ENCODE measurements around the gene MLH3.
A peak's percentile ranks its signal among the peaks of the same experiment; 100 is the strongest.
"Not testable (repeated sequence)": the region's sequence is repeated elsewhere in the genome, so short reads cannot be mapped to it uniquely, and the experiment has no call there.

MLH3 gene

GRCh38 chr14:75079521-75079920 lies 28.3 kb upstream of the MLH3 start:
- no peak for TF ChIP-seq CTCF (IDR thresholded peaks at IDR 0.05; ENCODE audit: extremely low read depth, missing control alignments)
- DNase-seq (ENCODE audit: low spot score), result no peak

GRCh38 chr14:75077794-75078193 lies 26.5 kb upstream of the MLH3 start:
- no peak for TF ChIP-seq CTCF (IDR thresholded peaks at IDR 0.05; ENCODE audit: extremely low read depth, missing control alignments)
- DNase-seq (ENCODE audit: low spot score), result no peak

GRCh38 chr14:75070383-75070782 lies 19.1 kb upstream of the MLH3 start:
- TF ChIP-seq CTCF (IDR thresholded peaks at IDR 0.05; ENCODE audit: extremely low read depth, missing control alignments), result no peak
- DNase-seq (ENCODE audit: low spot score), result no peak

GRCh38 chr14:75069811-75070145 lies 18.5 kb upstream of the MLH3 start:
- TF ChIP-seq CTCF (IDR thresholded peaks at IDR 0.05; ENCODE audit: extremely low read depth, missing control alignments), result no peak
- DNase-seq (ENCODE audit: low spot score), result no peak

GRCh38 chr14:75069121-75069810 lies 18.0 kb upstream of the MLH3 start, which contains the start of gene ZC2HC1C:
ZC2HC1C (plus strand) TSS chr14:75069641; CDS start chr14:75070574, 933 bp downstream.
- peak; percentile 86 for DNase-seq (ENCODE audit: low spot score)
- no peak for TF ChIP-seq CTCF (IDR thresholded peaks at IDR 0.05; ENCODE audit: extremely low read depth, missing control alignments)

GRCh38 chr14:75068294-75069120 lies 17.2 kb upstream of the MLH3 start:
- no peak for DNase-seq (ENCODE audit: low spot score)
- no peak for TF ChIP-seq CTCF (IDR thresholded peaks at IDR 0.05; ENCODE audit: extremely low read depth, missing control alignments)

- DNase-seq (ENCODE audit: low spot score), result not testable (repeated sequence)
Observed at GRCh38 chr14:75067765-75068164, 16.5 kb upstream of the MLH3 start.

Measured in GM20000 (cell line).